Suprapubic skin (tissue), 2 donors: ENCODE results near the gene SYNDIG1.

ENCODE experiments used
- EP300 ChIP-seq: sonication (generic); formaldehyde crosslinking; IDR thresholded peaks from one replicate; pipeline ENCODE4 v1.6.1; 2017; ENCODE audit warnings: antibody characterized with exemption
- POLR2A ChIP-seq, 2 donors: fragments of 450-650 bp; IDR thresholded peaks; one replicate each; pipeline ENCODE4 v1.6.1; 2017; ENCODE audit warnings: antibody characterized with exemption in 2 of 2, mild to moderate bottlenecking in 2 of 2, moderate library complexity in 2 of 2

DNA sequence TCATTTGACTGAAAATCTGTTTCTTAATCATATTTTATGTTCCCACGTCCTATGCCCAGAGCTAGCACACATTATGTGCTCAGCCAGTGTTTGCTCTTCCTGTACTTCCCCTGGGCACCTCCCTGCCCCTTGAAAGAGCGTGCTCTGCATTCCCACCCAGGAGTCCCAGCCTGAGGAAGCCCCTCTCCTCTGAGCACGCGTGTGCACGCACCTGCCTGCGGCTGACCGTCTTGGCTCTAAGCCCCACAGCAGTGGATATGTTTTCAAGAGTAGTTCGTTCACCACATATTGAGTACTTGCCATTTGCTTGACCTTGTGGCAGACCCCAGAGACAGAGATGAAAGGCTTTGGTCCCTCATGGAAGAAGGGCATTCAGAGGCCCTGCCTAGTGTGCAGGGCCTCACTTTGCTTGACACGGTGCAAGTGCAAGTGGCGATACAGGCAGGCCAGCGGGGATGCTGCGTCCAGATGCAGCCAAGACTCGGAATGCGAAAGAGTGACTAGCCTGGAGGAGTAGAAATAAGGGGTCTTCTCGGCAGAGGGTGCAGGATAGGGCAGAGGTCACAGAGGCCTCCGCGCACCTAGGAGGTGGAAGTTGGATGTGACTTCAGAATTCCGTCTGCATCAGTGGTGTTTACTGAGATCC, 14.1 kb downstream of the SYNDIG1 start:
- TF ChIP-seq POLR2A (IDR thresholded peaks at IDR 0.05) (no peak), EP300 (no peak)
